Muscle layer of duodenum (tissue), 2 donors: ENCODE data around the gene FBXL2.

Experiments used
- H3K27ac ChIP-seq: one replicate; pipeline ENCODE4 v1.7.0; 2013; ENCODE audit warnings: mild to moderate bottlenecking, low read length
- H3K27me3 ChIP-seq: one replicate; pipeline ENCODE4 v1.7.0; 2013; ENCODE audit warnings: low read depth, mild to moderate bottlenecking, control low read depth, low read length
- H3K36me3 ChIP-seq, 2 donors: one replicate each; pipeline ENCODE4 v1.7.0; 2013; ENCODE audit warnings: low read length in 2 of 2, control low read depth in 1 of 2, mild to moderate bottlenecking in 1 of 2; ENCODE audit not compliant: insufficient read depth in 2 of 2, control insufficient read depth in 1 of 2
- H3K4me1 ChIP-seq, 2 donors: one replicate each; pipeline ENCODE4 v1.7.0; 2013; ENCODE audit warnings: low read length in 2 of 2, mild to moderate bottlenecking in 2 of 2, control low read depth in 1 of 2, moderate library complexity in 1 of 2; ENCODE audit not compliant: insufficient read depth in 2 of 2, control insufficient read depth in 1 of 2
- H3K4me3 ChIP-seq, 2 donors: one replicate each; pipeline ENCODE4 v1.7.0; 2013; ENCODE audit warnings: low read length in 2 of 2, low read depth in 1 of 2, mild to moderate bottlenecking in 1 of 2
- H3K9me3 ChIP-seq, 2 donors: one replicate each; pipeline ENCODE4 v1.7.0; 2013; ENCODE audit warnings: low read length in 2 of 2, control low read depth in 1 of 2, mild to moderate bottlenecking in 1 of 2; ENCODE audit not compliant: control insufficient read depth in 1 of 2
- donor health status: healthy.

The FBXL2 gene

DNA sequence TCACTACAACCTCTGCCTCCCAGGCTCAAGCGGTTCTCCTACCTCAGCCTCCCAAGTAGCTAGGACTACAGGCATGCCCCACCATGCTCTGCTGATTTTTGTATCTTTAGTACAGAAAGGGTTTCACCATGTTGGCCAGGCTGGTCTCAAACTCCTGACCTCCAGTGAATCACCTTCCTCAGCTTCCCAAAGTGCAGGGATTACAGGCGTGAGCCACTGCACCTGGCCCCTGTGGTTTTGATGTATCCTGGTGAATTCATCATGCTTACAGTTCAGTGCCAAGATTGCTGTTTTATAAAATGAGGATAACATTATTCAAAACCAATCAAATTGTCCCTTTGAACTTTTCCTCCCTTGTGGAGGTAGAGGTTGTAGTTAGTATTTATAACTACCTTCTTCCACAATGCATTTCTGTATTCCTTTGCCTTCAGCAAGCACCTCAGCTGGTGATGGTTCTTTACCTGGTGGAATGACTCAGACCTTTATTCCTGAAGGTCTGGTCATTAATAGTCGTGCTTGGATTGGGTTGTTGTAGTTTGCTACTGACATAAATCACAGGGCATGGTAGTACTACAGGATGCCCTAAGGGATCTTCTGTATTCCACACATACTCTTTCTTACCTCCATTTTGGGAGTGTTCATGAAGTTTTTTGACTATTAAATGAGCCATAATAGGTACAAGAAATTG, 86.0 kb downstream of the FBXL2 start:
- Histone ChIP-seq H3K27ac (no peak overlapping the region), H3K36me3 (peaks cover 0 to 11% of the 10 kb centered on the region in 2 donors), H3K4me1 (no peaks in the 10 kb centered on the region), H3K9me3 (no peaks in the 10 kb centered on the region), H3K27me3 (no peaks in the 10 kb centered on the region), H3K4me3 (no peak overlapping the region)

DNA sequence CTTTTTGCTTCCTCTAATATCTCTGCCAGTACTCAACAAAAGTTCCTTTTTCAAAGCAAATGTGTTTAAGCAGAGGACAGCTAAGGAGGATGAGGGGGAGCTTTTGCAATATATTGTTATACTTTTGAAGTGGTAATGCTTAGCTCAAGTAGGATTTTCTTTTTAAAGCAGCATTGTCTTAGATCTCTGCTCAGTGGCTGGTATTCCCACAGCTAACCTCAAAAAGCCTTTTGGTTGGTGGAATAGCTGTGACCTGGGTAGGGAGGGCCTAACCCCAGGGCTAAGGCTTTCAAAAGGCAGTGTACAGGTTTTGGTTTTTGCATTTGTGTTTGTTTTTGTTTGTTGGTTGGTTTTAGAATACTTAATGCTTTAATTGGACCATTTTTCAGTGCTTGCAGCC, 86.8 kb downstream of the FBXL2 start:
- Histone ChIP-seq H3K4me3 (no peak overlapping the region), H3K4me1 (no peaks in the 10 kb centered on the region), H3K27me3 (no peaks in the 10 kb centered on the region), H3K36me3 (peaks cover 0 to 11% of the 10 kb centered on the region in 2 donors), H3K27ac (no peak overlapping the region), H3K9me3 (no peaks in the 10 kb centered on the region)

DNA sequence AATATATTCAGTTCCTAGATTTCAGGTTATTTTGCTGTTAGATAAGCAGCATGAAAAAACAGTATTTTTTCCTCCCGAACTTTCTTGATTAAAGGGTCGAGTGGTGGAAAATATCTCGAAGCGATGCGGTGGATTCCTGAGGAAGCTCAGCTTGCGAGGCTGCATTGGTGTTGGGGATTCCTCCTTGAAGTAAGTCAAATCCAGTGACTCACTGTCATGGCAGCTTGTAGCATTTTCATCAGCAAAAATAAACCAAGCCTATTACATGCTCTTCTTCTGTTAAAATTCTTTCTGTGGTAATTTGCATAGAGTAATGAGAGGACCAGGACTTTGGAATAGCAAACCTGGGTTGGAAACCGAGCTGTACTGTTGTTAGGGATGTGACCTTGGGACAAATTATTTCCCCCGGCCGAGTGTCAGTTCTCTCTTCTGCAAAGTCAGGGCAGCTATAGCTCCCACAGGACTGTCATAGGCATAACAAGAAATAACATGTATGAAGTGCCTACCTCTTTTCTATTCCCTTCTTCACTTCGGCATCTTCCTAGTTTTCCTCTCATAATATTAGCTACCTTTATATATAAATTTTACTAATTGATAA, 87.4 kb downstream of the FBXL2 start:
- H3K27ac ChIP-seq: no peak overlapping the region
- no peaks in the 10 kb centered on the region for H3K27me3 ChIP-seq
- no peak overlapping the region for H3K4me3 ChIP-seq
- H3K9me3 ChIP-seq: no peaks in the 10 kb centered on the region
- peaks cover 0 to 11% of the 10 kb centered on the region in 2 donors for H3K36me3 ChIP-seq
- no peaks in the 10 kb centered on the region for H3K4me1 ChIP-seq

DNA sequence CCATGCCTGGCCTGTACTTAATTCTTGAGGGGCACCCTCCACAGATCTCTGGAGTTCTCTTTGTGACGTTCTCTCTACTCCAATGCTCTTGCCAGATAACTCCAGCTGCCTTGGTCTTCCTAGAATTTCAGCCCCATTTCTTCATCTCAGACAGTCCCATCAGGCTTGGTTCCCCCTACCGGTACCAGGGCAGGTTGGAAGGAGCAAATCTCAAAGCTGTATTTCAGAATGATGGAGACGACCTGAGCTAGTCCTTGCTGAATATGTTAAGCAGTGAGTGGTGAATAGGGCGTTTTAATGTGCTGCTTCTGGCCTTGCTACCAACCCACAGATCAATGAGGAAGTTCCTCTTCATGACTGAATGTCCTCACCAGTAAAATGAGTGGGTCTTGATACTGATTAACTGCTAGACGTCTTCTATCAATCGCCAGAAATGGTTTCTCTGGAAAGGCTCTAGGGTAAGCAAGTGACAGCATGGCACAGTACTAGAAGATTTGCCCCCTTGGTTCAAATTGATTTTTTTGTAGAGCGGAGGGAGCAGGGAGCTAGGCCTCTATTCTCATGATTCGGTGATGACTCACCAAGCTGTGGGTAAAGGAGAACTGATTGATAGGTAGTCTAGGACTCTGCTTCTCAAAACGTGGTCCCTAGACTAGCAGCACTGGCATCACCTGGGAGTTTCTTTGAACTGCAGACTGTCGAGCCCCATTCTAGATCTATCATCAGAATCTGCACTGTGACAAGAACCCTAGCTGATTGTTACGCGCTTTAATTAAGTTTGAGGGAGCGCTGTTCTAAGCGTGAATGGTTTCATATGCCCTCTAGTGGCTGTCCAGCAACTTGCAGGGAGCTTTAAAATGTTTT, 95.2 kb downstream of the FBXL2 start:
- Histone ChIP-seq H3K9me3 (no peaks in the 10 kb centered on the region), H3K27me3 (no peaks in the 10 kb centered on the region), H3K36me3 (peaks cover 11 to 16% of the 10 kb centered on the region in 2 donors), H3K4me3 (peak overlapping the region in 1 of 2 donors; percentile 22), H3K27ac (no peak overlapping the region), H3K4me1 (peaks cover 0 to 7% of the 10 kb centered on the region in 2 donors)

DNA sequence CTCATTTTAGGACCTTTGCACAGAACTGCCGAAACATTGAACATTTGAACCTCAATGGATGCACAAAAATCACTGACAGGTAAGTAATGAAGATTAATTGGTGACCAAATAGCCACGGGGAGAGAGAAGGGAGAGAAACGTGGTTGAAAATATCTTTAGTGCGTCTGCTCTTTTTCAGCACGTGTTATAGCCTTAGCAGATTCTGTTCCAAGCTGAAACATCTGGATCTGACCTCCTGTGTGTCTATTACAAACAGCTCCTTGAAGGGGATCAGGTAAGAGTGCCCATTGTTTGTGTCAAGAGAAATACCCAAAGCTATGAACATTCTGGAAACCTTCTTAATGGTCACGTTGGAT, 95.8 kb downstream of the FBXL2 start:
- Histone ChIP-seq H3K27ac (no peak overlapping the region), H3K36me3 (peaks cover 11 to 16% of the 10 kb centered on the region in 2 donors), H3K9me3 (no peaks in the 10 kb centered on the region), H3K27me3 (no peaks in the 10 kb centered on the region), H3K4me3 (peak overlapping the region in 1 of 2 donors; percentile 22), H3K4me1 (peaks cover 0 to 7% of the 10 kb centered on the region in 2 donors)

DNA sequence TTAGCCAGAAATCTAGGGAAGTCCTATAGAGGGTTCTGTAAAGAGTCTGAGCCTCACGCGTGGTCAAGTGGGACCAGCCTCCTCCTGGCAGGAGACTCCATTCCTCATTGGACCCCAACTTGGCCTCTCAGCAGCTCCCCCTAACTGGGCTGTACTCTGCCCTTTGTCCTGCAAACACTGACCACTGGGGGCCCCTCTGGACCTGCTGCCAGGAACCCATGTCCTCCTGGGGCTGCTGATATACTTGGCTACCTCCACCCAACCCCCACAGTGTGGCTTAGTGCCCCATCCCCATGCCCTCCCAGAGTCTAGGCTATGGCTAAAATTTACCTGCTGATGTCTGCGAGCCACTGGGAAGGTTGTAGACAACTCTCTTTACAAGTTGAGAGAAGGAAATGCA, 100.2 kb downstream of the FBXL2 start:
- H3K9me3 ChIP-seq: no peaks in the 10 kb centered on the region
- H3K27ac ChIP-seq: no peak overlapping the region
- peaks cover 0 to 6% of the 10 kb centered on the region in 2 donors for H3K4me1 ChIP-seq
- no peaks in the 10 kb centered on the region for H3K27me3 ChIP-seq
- H3K36me3 ChIP-seq: peaks cover 11 to 16% of the 10 kb centered on the region in 2 donors
- H3K4me3 ChIP-seq: no peak overlapping the region

DNA sequence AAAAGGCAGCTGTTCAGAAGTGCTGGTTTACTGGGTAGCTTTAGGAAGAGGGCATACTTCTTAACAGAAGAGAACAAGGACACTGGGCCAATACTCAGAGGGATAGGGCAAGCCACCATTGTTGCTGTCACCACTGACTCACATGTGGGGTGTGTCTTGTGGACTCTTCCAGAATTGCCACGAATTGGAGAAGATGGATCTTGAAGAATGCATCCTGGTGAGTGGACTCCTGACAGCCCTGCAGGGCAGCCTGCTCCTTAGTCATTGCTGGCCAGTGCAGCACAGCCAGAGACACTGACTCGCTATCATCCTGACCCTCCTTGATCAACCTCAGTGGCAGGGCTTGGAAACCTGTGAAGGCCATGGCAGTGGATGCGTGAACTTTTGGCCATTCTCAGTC, 100.7 kb downstream of the FBXL2 start:
- peaks cover 11 to 16% of the 10 kb centered on the region in 2 donors for H3K36me3 ChIP-seq
- no peak overlapping the region for H3K27ac ChIP-seq
- H3K27me3 ChIP-seq: no peaks in the 10 kb centered on the region
- peaks cover 0 to 2% of the 10 kb centered on the region in 2 donors for H3K4me1 ChIP-seq
- no peaks in the 10 kb centered on the region for H3K9me3 ChIP-seq
- H3K4me3 ChIP-seq: no peak overlapping the region

DNA sequence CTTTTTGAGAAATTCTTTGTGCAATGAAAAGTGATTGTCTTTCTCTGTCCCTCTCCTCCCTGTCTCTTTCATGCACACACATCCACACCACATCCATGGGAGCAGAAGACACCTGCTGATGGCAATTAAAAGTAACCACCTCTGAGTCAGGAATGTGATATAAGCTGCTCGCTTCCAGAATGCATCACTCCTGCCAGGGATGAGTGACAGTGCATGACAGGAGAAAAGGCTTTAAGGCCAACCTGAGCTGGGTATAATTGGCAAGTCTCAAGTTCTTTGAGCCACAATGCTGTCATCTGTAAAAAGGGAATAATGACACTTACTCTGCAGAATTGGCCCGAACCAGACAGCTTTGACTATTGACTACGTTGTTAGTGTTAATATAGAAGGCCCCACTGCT, 103.4 kb downstream of the FBXL2 start:
- H3K9me3 ChIP-seq: no peaks in the 10 kb centered on the region
- H3K36me3 ChIP-seq: peaks cover 10 to 22% of the 10 kb centered on the region in 2 donors
- no peaks in the 10 kb centered on the region for H3K4me1 ChIP-seq
- H3K27ac ChIP-seq: no peak overlapping the region
- H3K4me3 ChIP-seq: no peak overlapping the region
- no peaks in the 10 kb centered on the region for H3K27me3 ChIP-seq

DNA sequence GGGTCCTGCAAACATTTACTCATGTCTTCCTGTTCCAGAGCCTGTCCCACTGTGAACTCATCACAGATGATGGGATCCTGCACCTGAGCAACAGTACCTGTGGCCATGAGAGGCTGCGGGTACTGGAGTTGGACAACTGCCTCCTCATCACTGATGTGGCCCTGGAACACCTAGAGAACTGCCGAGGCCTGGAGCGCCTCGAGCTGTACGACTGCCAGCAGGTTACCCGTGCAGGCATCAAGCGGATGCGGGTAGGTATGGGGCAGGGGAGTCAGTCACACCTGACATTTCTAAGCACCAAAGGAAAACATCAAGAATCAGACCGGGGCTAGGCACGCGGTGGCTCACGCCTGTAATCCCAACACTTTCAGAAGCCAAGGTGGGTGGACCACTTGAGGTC, 106.7 kb downstream of the FBXL2 start:
- Histone ChIP-seq H3K9me3 (no peaks in the 10 kb centered on the region), H3K36me3 (peaks cover 24 to 41% of the 10 kb centered on the region in 2 donors), H3K27me3 (no peaks in the 10 kb centered on the region), H3K27ac (no peak overlapping the region), H3K4me3 (no peak overlapping the region), H3K4me1 (no peaks in the 10 kb centered on the region)

DNA sequence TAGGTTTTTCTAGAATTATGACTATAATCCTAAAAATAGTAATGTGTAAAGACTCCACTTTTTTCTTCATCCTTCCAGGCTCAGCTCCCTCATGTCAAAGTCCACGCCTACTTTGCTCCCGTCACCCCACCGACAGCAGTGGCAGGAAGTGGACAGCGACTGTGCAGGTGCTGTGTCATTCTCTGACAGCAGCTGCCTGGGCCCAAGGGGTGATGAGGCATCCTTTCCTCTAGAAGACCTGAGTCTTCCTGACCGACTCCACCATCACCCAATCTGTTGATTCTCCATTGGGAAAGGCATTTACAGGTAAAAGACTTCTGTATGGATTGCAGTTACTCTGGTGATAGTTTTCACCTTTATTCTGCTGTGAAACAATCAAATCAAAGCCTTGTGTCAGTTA, 108.2 kb downstream of the FBXL2 start:
- no peaks in the 10 kb centered on the region for H3K9me3 ChIP-seq
- peaks cover 0 to 8% of the 10 kb centered on the region in 2 donors for H3K4me1 ChIP-seq
- no peaks in the 10 kb centered on the region for H3K27me3 ChIP-seq
- no peak overlapping the region for H3K4me3 ChIP-seq
- no peak overlapping the region for H3K27ac ChIP-seq
- H3K36me3 ChIP-seq: peaks cover 34 to 56% of the 10 kb centered on the region in 2 donors

DNA sequence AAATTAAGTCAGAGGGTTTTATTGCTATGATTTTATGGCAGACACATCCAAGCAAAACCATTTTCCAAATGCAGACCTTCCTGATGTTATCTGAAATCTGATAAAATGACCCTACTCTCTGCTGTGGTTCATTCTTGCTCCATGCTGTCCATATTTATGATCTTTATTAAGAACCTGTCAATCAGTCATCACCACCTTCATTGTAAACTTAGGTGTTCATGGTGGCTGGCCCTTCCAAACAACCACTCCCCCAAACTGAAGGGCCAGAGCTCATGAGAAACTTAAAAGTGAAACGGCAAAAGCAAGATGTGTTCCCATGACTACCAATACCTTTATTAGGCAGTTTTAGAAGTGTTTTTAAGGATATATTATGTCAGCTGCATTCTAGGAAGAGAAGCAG, 109.4 kb downstream of the FBXL2 start:
- Histone ChIP-seq H3K4me3 (no peak overlapping the region), H3K9me3 (no peaks in the 10 kb centered on the region), H3K36me3 (peaks cover 34 to 63% of the 10 kb centered on the region in 2 donors), H3K27ac (no peak overlapping the region), H3K4me1 (peaks cover 0 to 13% of the 10 kb centered on the region in 2 donors), H3K27me3 (no peaks in the 10 kb centered on the region)
